Fibroblast of pulmonary artery (primary cell): Measurements from ENCODE around the gene HOXA3.

Experiments
- DNase-seq: peaks from one replicate; pipeline ENCODE4 v3.0.0-alpha.2; 2010; ENCODE audit warnings: low read depth
- H3K4me3 ChIP-seq: replicated peaks from 2 replicates; pipeline ENCODE4 v1.5.1; 2011; ENCODE audit warnings: low read depth, mild to moderate bottlenecking, control low read depth, low read length, moderate library complexity
- CTCF ChIP-seq: IDR thresholded peaks from 2 replicates; pipeline ENCODE4 v1.5.1; 2011; ENCODE audit warnings: mild to moderate bottlenecking, control low read depth, low read length, inconsistent platforms; ENCODE audit errors: missing control alignments

The HOXA3 gene

GRCh38 chr7:27198138-27198841, 45.9 kb upstream of the HOXA3 start:
- no peak for DNase-seq
- TF ChIP-seq CTCF = no peak
- H3K4me3 ChIP-seq = no peak overlapping the region

GRCh38 chr7:27197137-27198042, 45.0 kb upstream of the HOXA3 start:
- DNase-seq = no peak
- no peak overlapping the region for H3K4me3 ChIP-seq
- no peak for TF ChIP-seq CTCF

DNA sequence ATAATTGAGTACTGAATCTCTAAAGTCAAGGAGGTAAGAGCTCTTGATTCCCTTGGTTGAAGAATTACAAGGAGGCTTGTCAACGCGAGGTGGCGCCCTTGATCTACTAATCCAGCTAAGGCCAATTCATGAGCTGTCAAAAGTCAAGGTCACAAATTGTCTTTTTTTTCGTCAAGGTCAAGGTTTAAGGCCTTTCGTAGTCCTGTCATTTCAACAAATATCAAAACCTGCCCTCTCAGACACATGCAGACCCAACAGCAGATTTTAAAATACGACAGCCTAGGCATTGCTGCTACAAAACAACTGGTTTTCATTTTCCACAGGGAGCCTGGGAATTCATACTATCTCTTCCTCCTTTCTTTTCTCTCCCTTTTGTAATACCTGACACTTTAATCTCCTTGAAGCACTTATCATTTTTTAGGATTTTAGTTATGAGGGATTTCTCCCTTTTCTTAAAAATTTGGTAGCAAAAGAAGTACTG, 43.9 kb upstream of the HOXA3 start:
- no peak overlapping the region for H3K4me3 ChIP-seq
- peak; percentile 84 for DNase-seq
- peak; percentile 81 for TF ChIP-seq CTCF

- DNase-seq = no peak
- H3K4me3 ChIP-seq = no peak overlapping the region
- no peak for TF ChIP-seq CTCF
Observed at GRCh38 chr7:27194686-27195379, 42.5 kb upstream of the HOXA3 start.

DNA sequence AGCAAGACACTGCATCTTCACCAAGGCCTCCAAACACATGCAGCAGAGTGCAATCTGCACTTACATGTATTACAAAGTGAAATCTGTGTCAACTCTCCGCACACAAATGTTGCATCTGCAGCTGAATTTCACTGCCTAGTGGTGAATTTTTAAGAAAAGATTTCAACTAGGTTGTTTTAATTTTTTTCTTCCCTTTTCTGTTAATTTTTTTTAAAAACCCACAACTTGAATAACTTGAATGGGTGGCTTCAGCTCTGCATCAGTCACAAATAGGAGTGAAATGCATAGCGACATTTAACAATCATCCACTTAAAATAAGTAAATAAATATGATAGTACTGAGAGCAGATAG, 41.6 kb upstream of the HOXA3 start:
- DNase-seq = no peak
- TF ChIP-seq CTCF = no peak
- H3K4me3 ChIP-seq = no peak overlapping the region

DNA sequence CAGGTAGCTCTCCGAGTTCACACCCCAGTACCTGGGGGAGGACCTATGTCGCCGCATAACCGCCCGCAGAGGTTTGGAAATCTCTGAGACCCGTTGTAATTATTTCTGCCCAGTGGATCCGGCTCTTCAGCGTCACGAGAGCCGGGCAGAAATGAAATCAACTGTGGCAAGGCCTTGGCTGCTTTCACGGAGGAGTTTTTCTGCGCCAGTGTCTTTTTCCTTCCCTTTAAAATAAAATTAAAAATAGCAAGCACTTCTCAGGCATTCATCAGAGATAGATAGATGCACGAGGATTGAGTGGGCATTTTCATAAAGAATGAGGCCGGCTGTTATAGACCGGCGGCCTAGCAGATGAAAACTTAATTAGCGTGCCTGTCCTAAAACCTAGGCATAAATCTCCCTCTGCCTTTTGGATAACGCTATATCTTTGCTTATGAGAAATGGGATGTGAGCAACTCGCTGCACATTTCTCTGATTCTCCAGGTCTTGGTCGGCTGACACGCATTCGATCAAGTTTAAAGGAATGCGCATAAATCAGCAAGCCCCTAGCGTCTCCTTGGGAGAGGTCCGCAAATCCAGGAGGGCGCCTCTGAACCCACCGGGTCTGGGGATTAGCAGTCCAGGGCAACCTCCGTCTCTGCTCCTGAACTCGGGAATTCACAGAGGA, 41.1 kb upstream of the HOXA3 start:
- TF ChIP-seq CTCF = no peak
- H3K4me3 ChIP-seq = no peak overlapping the region
- DNase-seq = no peak
